Gastrocnemius medialis (tissue), 4 donors: ENCODE data around the gene LRRK1. TPM values are rescaled to one million over a fixed set of nuclear protein-coding genes. Genes with fewer than 3 reads are reported as not detected.
A peak's percentile ranks its signal among the peaks of the same experiment; 100 is the strongest.

ENCODE experiments used
- ATAC-seq, 2 donors: fragments of 150-250 bp; one replicate each; pipeline ENCODE4 v1.9.1; 2016
- DNase-seq, 2 donors: peaks; one replicate each; pipeline ENCODE4 v3.0.0-alpha.2; 2019
- H3K27ac ChIP-seq, 4 donors: fragments of 200-600 bp; sonication (generic); 1 replicate in 1 of 4; 2 replicates in 3 of 4; pipeline ENCODE4 v1.5.1; 2016 to 2018; ENCODE audit warnings: mild to moderate bottlenecking in 2 of 4, moderate library complexity in 1 of 4
- H3K27me3 ChIP-seq, 3 donors: fragments of 200-600 bp; sonication (generic) in 2 of 3; 1 replicate in 1 of 3; 2 replicates in 2 of 3; pipeline versions ENCODE4 v1.5.1 to v1.6.0; 2016 to 2019; ENCODE audit warnings: mild to moderate bottlenecking in 1 of 3, moderate library complexity in 1 of 3
- H3K36me3 ChIP-seq, 2 donors: fragments of 200-600 bp; sonication (generic) in 1 of 2; one replicate each; pipeline ENCODE4 v1.5.1; 2017 to 2018
- H3K4me1 ChIP-seq, 2 donors: fragments of 200-600 bp; sonication (generic) in 1 of 2; one replicate each; pipeline ENCODE4 v1.5.1; 2016 to 2017; ENCODE audit warnings: mild to moderate bottlenecking in 2 of 2
- H3K4me3 ChIP-seq, 4 donors: fragments of 200-600 bp; sonication (generic) in 3 of 4; 1 replicate in 1 of 4; 2 replicates in 3 of 4; pipeline ENCODE4 v1.5.1; 2016 to 2019; ENCODE audit warnings: mild to moderate bottlenecking in 2 of 4
- H3K9me3 ChIP-seq, 3 donors: fragments of 200-600 bp; sonication (generic) in 2 of 3; 1 replicate in 1 of 3; 2 replicates in 2 of 3; pipeline ENCODE4 v1.5.1; 2016 to 2019
- POLR2A ChIP-seq, 2 donors: fragments of 450-650 bp; IDR thresholded peaks; one replicate each; pipeline ENCODE4 v1.6.1; 2017; ENCODE audit warnings: antibody characterized with exemption in 2 of 2, mild to moderate bottlenecking in 2 of 2, moderate library complexity in 2 of 2
- in situ Hi-C, 4 donors: fragments of 200-750 bp; cut with MboI; loops; one replicate each; pipeline versions ENCODE4 v1.15.0 to v1.8.0; 2017; ENCODE audit warnings: low sequenced_read_pairs in 4 of 4
- intact Hi-C: fragments of 100-400 bp; cut with DNase I; formaldehyde crosslinking; loops from one replicate; pipeline ENCODE4 v1.15.1; 2023; ENCODE audit warnings: low total_unique reads
- total RNA-seq, 4 donors: library from RNA; depleted of rRNA; stranded (reverse); fragments of >200 nt; gene quantifications; one replicate each; pipeline versions ENCODE4 v1.1.0 to v1.2.3, GENCODE V29; 2016
- TF ChIP-seq, protein P1 (sequence below), 5 experiments: fragments of 450-650 bp in 3 of 5; fragments of 200-600 bp in 2 of 5; sonication (generic) in 2 of 5; IDR thresholded peaks in 4 of 5; conservative IDR thresholded peaks in 1 of 5; 1 replicate in 4 of 5; 2 replicates in 1 of 5; pipeline ENCODE4 v1.5.1; 2016 to 2019; ENCODE audit warnings: antibody characterized with exemption in 5 of 5, mild to moderate bottlenecking in 3 of 5, moderate library complexity in 3 of 5

LRRK1 gene
- total RNA-seq, 4 donors from 2014 or later, result 0.87 to 5.6 (median 1.7) TPM

DNA sequence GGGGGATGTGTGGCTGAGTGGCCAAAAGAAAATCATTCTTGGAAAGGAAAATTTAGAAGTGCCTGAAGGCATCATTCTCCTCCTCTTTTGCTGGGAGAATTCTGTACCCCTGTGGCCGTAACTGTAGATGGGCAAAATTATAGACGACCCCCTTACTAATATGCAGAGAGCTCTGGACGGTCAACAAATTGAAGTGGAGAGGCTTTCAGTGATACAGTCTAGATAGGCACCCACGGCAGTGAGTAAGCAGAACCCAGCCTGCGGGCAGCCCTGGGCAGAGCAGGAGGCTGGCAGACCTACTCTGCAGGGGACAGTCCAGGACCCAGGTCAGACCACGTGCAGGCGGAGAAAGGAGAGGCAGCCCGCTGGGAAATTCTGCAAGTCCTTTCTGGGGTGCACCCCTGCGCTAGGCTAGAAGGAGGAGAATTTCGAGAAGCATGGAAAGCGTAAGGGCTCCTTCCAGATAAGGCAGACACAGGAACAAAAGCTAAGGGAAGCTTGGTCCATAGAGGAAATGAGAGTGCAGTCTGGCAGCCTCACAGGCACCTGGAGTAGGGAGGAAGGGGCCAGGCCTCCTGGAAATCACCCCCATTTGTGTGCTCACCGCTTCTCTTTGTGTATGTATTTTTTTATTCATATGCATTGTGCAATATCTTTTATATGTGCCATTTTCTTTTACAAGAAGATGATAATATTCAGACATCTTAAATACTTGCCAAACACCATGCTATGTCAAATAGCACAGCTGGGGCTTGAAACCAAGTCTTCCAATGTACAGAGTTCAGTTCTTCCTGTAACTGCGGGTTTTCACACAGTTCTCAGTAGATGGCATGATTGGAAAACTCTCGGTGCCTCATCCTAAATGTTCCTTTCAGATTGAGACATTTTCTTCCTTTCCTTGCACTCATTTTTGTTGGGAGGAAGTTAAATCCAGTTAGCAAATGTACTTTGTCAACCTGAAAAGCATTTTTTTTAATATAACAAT lies 40.2 kb downstream of the LRRK1 start:
- in situ Hi-C loops, result no loop called here
- Histone ChIP-seq H3K27ac (no peak overlapping the region), H3K36me3 (no peaks in the 10 kb centered on the region), H3K27me3 (no peaks in the 10 kb centered on the region), H3K9me3 (no peaks in the 10 kb centered on the region), H3K4me3 (no peak overlapping the region), H3K4me1 (no peaks in the 10 kb centered on the region)
- TF ChIP-seq, protein P1, sequence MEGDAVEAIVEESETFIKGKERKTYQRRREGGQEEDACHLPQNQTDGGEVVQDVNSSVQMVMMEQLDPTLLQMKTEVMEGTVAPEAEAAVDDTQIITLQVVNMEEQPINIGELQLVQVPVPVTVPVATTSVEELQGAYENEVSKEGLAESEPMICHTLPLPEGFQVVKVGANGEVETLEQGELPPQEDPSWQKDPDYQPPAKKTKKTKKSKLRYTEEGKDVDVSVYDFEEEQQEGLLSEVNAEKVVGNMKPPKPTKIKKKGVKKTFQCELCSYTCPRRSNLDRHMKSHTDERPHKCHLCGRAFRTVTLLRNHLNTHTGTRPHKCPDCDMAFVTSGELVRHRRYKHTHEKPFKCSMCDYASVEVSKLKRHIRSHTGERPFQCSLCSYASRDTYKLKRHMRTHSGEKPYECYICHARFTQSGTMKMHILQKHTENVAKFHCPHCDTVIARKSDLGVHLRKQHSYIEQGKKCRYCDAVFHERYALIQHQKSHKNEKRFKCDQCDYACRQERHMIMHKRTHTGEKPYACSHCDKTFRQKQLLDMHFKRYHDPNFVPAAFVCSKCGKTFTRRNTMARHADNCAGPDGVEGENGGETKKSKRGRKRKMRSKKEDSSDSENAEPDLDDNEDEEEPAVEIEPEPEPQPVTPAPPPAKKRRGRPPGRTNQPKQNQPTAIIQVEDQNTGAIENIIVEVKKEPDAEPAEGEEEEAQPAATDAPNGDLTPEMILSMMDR (IDR thresholded peaks at IDR 0.05 in 4 of 5, conservative IDR thresholded peaks at IDR 0.05 in 1 of 5), result no peak
- no peak for TF ChIP-seq POLR2A (IDR thresholded peaks at IDR 0.05)
- ATAC-seq (no peak), DNase-seq (no peak)
- intact Hi-C loops, result no loop called here

DNA sequence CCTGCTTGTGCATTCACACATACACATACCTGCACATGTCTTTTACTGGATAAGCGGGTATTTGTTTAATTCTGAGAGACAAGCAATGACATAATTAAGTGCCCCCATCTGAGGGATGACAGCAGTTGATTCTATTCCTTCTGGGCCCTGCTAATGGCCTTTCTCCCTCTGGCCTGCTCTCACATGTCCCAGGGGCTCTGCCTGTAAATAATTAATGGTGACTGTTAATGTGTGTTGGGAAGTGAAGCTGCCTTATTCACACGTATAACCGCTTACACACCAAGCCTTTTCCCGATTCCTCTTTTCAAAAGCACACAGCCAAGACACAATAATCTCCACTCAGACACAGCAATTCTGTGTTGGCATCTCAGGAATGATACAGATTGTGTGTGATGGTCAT lies 47.8 kb downstream of the LRRK1 start:
- Histone ChIP-seq H3K27ac (no peak overlapping the region), H3K4me3 (no peak overlapping the region), H3K27me3 (peaks cover 0 to 8% (median 3%) of the 10 kb centered on the region in 3 donors), H3K9me3 (no peaks in the 10 kb centered on the region), H3K4me1 (no peaks in the 10 kb centered on the region), H3K36me3 (no peaks in the 10 kb centered on the region)
- ATAC-seq (no peak), DNase-seq (no peak)
- in situ Hi-C loops, result no loop called here
- no peak for TF ChIP-seq POLR2A (IDR thresholded peaks at IDR 0.05)
- TF ChIP-seq, protein P1 (IDR thresholded peaks at IDR 0.05 in 4 of 5, conservative IDR thresholded peaks at IDR 0.05 in 1 of 5), result no peak
- intact Hi-C loops, result no loop called here

DNA sequence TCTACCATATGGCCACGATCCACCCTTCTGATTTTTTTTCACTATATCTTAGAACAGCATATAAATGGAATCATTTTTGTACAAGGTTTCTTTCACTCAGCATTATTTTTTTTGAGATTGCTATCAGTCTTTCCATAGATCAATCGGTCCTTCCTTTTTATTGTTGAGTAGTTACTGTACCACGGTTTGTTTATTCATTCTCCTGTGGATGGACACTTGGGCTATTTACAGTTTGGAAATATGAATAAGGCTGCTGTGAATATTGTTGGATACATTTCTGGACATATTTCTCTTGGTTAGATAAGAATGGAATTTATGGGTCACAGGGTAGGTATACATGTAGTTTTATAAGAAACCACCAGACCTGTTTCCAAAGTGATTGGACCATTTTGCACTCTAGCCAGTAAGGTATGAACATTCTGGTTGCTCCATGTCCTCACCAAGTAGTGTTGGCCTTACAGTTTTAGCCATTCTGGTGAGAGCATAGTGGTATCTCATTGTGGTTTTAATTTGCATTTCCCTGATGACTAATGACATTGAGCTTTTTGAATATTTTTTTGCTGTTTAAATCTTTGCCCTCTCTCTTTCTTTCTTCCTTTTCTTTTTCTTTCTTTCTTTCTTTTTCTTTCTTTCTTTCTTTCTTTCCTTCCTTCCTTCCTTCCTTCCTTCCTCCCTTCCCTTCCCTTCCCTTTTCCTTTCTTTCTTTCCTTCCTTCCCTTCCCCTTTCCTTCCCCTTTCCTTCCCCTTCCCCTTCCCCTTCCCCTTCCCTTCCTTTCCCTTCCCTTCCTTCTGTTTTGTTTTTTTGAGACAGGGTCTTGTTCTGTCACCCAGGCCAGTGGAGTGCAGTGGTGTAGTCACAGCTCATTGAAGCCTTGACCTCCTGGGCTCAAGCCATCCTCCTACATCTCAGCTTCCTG lies 49.2 kb downstream of the LRRK1 start:
- no peak for ATAC-seq
- in situ Hi-C loops (no loop called here), intact Hi-C loops (no loop called here)
- H3K4me1 ChIP-seq, result no peaks in the 10 kb centered on the region
- no peak for DNase-seq
- H3K9me3 ChIP-seq, result no peaks in the 10 kb centered on the region
- no peak overlapping the region for H3K27ac ChIP-seq
- no peak for TF ChIP-seq POLR2A (IDR thresholded peaks at IDR 0.05)
- TF ChIP-seq, protein P1 (IDR thresholded peaks at IDR 0.05 in 4 of 5, conservative IDR thresholded peaks at IDR 0.05 in 1 of 5), result no peak
- no peak overlapping the region for H3K4me3 ChIP-seq
- no peaks in the 10 kb centered on the region for H3K36me3 ChIP-seq
- peaks cover 9 to 11% (median 9%) of the 10 kb centered on the region in 3 donors for H3K27me3 ChIP-seq

DNA sequence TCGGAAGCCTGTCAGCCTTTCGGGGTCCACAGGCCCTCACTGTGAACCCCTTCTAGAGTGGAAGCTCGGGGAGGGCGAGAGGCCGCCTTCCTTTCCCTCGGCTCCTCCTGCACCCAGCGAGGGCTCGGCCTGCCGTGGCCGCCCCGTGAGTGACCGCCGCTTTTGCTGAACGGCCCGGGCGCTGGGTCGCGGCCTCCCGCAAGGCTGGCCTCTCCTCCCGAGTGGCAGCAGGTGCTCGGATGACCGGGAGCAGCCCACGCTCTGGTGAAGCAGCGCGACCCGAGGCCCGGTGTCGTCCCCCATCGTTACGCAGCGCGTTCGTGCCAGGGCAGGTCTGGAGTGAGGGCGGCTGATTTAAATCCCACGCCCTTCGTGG lies 53.8 kb downstream of the LRRK1 start:
- Histone ChIP-seq H3K27ac (no peak overlapping the region), H3K4me3 (peak overlapping the region in 1 of 4 donors; percentile 25), H3K4me1 (no peaks in the 10 kb centered on the region), H3K9me3 (no peaks in the 10 kb centered on the region), H3K27me3 (peaks cover 14 to 23% (median 21%) of the 10 kb centered on the region in 3 donors), H3K36me3 (no peaks in the 10 kb centered on the region)
- in situ Hi-C loops (no loop called here), intact Hi-C loops (no loop called here)
- DNase-seq (no peak), ATAC-seq (no peak)
- no peak for TF ChIP-seq POLR2A (IDR thresholded peaks at IDR 0.05)
- TF ChIP-seq, protein P1 (IDR thresholded peaks at IDR 0.05 in 4 of 5, conservative IDR thresholded peaks at IDR 0.05 in 1 of 5), result no peak
